IMR-90 (cell line): ENCODE measurements around the gene ATG10. TPM values are rescaled to one million over a fixed set of nuclear protein-coding genes. Genes with fewer than 3 reads are reported as not detected.

Experiments used
- ATAC-seq: fragments of 200-7000 bp; cut with Tn5 transposase; 2 replicates; pipeline ENCODE4 v1.9.1; 2020; ENCODE audit warnings: low read depth, mild to moderate bottlenecking, moderate library complexity
- BruUV-seq: library from RNA; stranded (reverse); fragments of 400-500 nt; replicated peaks from 2 replicates; lab custom pipeline; 2021; lab: Mats Ljungman, UMichigan
- CTCF ChIA-PET: fragments of 300-600 bp; formaldehyde crosslinking; extraction: SDS; loops from one replicate; lab custom pipeline; 2021; ENCODE audit warnings: antibody characterized with exemption; lab: Yijun Ruan, JAX
- POLR2A ChIA-PET: fragments of 300-600 bp; sonication (Branson Sonifier 250); formaldehyde crosslinking; loops from one replicate; lab custom pipeline; 2022; ENCODE audit warnings: antibody characterized with exemption; ENCODE audit not compliant: unreplicated experiment; lab: Charles Lee
- DNase-seq: peaks from one replicate; pipeline ENCODE4 v3.0.0; 2013
- H2AFZ ChIP-seq: replicated peaks from 2 replicates; pipeline ENCODE3; 2013; ENCODE audit warnings: low read length, mild to moderate bottlenecking; ENCODE audit not compliant: poor library complexity
- H2AK5ac ChIP-seq: 2 replicates; pipeline ENCODE4 v1.6.1; 2013; ENCODE audit warnings: low read depth, low read length, inconsistent platforms
- H2AK9ac ChIP-seq: replicated peaks from 2 replicates; pipeline ENCODE3; 2013; ENCODE audit warnings: mild to moderate bottlenecking, low read depth, low read length, moderate library complexity; ENCODE audit not compliant: poor library complexity
- H2BK120ac ChIP-seq: 2 replicates; pipeline ENCODE4 v1.6.1; 2013; ENCODE audit warnings: low read depth, low read length, inconsistent platforms
- H2BK15ac ChIP-seq: 3 replicates; pipeline ENCODE4 v1.6.1; 2013; ENCODE audit warnings: low read depth, low read length, inconsistent platforms
- H2BK20ac ChIP-seq: 2 replicates; pipeline ENCODE4 v1.6.1; 2013; ENCODE audit warnings: low read depth, mild to moderate bottlenecking, inconsistent platforms, low read length, moderate library complexity
- H2BK5ac ChIP-seq: 2 replicates; pipeline ENCODE4 v1.6.1; 2013; ENCODE audit warnings: mild to moderate bottlenecking, low read depth, low read length, inconsistent platforms; ENCODE audit not compliant: poor library complexity, severe bottlenecking
- H3K14ac ChIP-seq: replicated peaks from 2 replicates; pipeline ENCODE4 v1.6.1; 2013; ENCODE audit warnings: low read depth, low read length, inconsistent platforms
- H3K18ac ChIP-seq: 2 replicates; pipeline ENCODE4 v1.6.1; 2013; ENCODE audit warnings: low read depth, low read length, control low read depth
- H3K23ac ChIP-seq: 2 replicates; pipeline ENCODE4 v1.6.1; 2013; ENCODE audit warnings: low read depth, low read length, inconsistent platforms
- H3K27ac ChIP-seq: 2 replicates; pipeline ENCODE4 v1.5.1; 2013; ENCODE audit warnings: mild to moderate bottlenecking, control low read depth, low read length; ENCODE audit not compliant: insufficient read depth
- H3K27me3 ChIP-seq: 2 replicates; pipeline ENCODE4 v1.6.1; 2013; ENCODE audit warnings: low read length; ENCODE audit not compliant: control insufficient read depth, insufficient read depth
- H3K36me3 ChIP-seq: 2 replicates; pipeline ENCODE4 v1.6.1; 2013; ENCODE audit warnings: low read length, mixed read lengths; ENCODE audit not compliant: control insufficient read depth, insufficient read depth
- H3K4ac ChIP-seq: 2 replicates; pipeline ENCODE4 v1.6.1; 2013; ENCODE audit warnings: low read depth, low read length, inconsistent platforms
- H3K4me1 ChIP-seq: 2 replicates; pipeline ENCODE4 v1.6.1; 2013; ENCODE audit warnings: low read length, mixed read lengths; ENCODE audit not compliant: control insufficient read depth, insufficient read depth
- H3K4me2 ChIP-seq: 2 replicates; pipeline ENCODE4 v1.6.1; 2013; ENCODE audit warnings: low read depth, mild to moderate bottlenecking, control low read depth, low read length, moderate library complexity
- H3K4me3 ChIP-seq: 2 replicates; pipeline ENCODE4 v1.5.1; 2013; ENCODE audit warnings: low read depth, mild to moderate bottlenecking, control low read depth, low read length, moderate library complexity; ENCODE audit not compliant: insufficient read depth
- H3K56ac ChIP-seq: 2 replicates; pipeline ENCODE4 v1.6.1; 2013; ENCODE audit warnings: low read length, inconsistent platforms; ENCODE audit not compliant: insufficient read depth; ENCODE audit errors: extremely low read depth
- H3K79me1 ChIP-seq, 2 experiments: 2 replicates each; pipeline ENCODE4 v1.6.1; 2013; ENCODE audit warnings: low read length in 2 of 2, inconsistent platforms in 1 of 2, low read depth in 1 of 2
- H3K9ac ChIP-seq: 2 replicates; pipeline ENCODE4 v1.6.1; 2013; ENCODE audit warnings: low read depth, low read length, control low read depth
- H3K9me1 ChIP-seq: 2 replicates; pipeline ENCODE4 v1.6.1; 2013; ENCODE audit warnings: low read length, inconsistent platforms; ENCODE audit not compliant: insufficient read depth
- H3K9me3 ChIP-seq: 2 replicates; pipeline ENCODE4 v1.6.1; 2013; ENCODE audit warnings: low read length; ENCODE audit not compliant: control insufficient read depth, insufficient read depth
- H4K20me1 ChIP-seq: 2 replicates; pipeline ENCODE4 v1.6.1; 2013; ENCODE audit warnings: low read length, inconsistent platforms; ENCODE audit not compliant: insufficient read depth
- H4K5ac ChIP-seq: 2 replicates; pipeline ENCODE4 v1.6.1; 2013; ENCODE audit warnings: mild to moderate bottlenecking, low read depth, low read length, control low read depth
- H4K8ac ChIP-seq, 2 experiments: 2 replicates each; pipeline ENCODE4 v1.6.1; 2013; ENCODE audit warnings: low read depth in 2 of 2, low read length in 2 of 2, control low read depth in 1 of 2, inconsistent platforms in 1 of 2
- H4K91ac ChIP-seq: 2 replicates; pipeline ENCODE4 v1.6.1; 2013; ENCODE audit warnings: low read depth, low read length, inconsistent platforms; ENCODE audit not compliant: insufficient read depth
- CEBPB ChIP-seq: IDR thresholded peaks from 2 replicates; pipeline ENCODE4 v1.6.1; 2012; ENCODE audit warnings: low read depth, low read length, improper control_type of control experiment
- CHD1 ChIP-seq: IDR thresholded peaks from 2 replicates; pipeline ENCODE4 v1.6.1; 2012; ENCODE audit warnings: low read depth, low read length, improper control_type of control experiment
- FOS ChIP-seq: fragments of 150-350 bp; IDR thresholded peaks from 2 replicates; pipeline ENCODE4 v1.6.1; 2016; ENCODE audit warnings: low read depth, low read length
- MXI1 ChIP-seq: IDR thresholded peaks from 2 replicates; pipeline ENCODE4 v1.6.1; 2012; ENCODE audit warnings: low read depth, mild to moderate bottlenecking, low read length, moderate library complexity, borderline replicate concordance
- RFX5 ChIP-seq: IDR thresholded peaks from 2 replicates; pipeline ENCODE4 v1.8.0; 2012; ENCODE audit warnings: low read depth, mild to moderate bottlenecking, low read length, moderate library complexity
- SMC3 ChIP-seq: fragments of 150-350 bp; IDR thresholded peaks from 2 replicates; pipeline ENCODE4 v1.6.1; 2016; ENCODE audit warnings: low read depth, mild to moderate bottlenecking, antibody characterized with exemption, low read length, moderate library complexity
- dilution Hi-C: fragments of 300-500 bp; cut with HindIII; formaldehyde crosslinking; loops from one replicate; pipeline ENCODE4 v1.14.3; 2018; ENCODE audit warnings: low sequenced_read_pairs; ENCODE audit not compliant: unreplicated experiment
- in situ Hi-C: fragments of 300-500 bp; cut with MboI; formaldehyde crosslinking; loops from 3 replicates; pipeline ENCODE4 v1.14.3; 2019; ENCODE audit warnings: low sequenced_read_pairs, inconsistent platforms, mixed read lengths
- intact Hi-C: fragments of 100-400 bp; cut with micrococcal nuclease; formaldehyde crosslinking; loops from 2 replicates; pipeline ENCODE4 v1.10.0; 2022
- polyA plus RNA-seq, 3 experiments: library from polyadenylated mRNA; depleted of rRNA; stranded (reverse); fragments of >200 nt; gene quantifications; 2 replicates each; pipeline ENCODE4 v1.2.3, GENCODE V29; 2012; ENCODE audit warnings: low replicate concordance in 1 of 3
- total RNA-seq: library from RNA; depleted of rRNA; stranded (reverse); fragments of >200 nt; gene quantifications from 2 replicates; pipeline ENCODE4 v1.2.3, GENCODE V29; 2012
- TF ChIP-seq, protein P1 (sequence below): conservative IDR thresholded peaks from 2 replicates; pipeline ENCODE4 v1.5.1; 2012; ENCODE audit warnings: mild to moderate bottlenecking, low read depth, low read length, improper control_type of control experiment
- TF ChIP-seq, protein P2 (sequence below): fragments of 150-350 bp; IDR thresholded peaks from 2 replicates; pipeline ENCODE4 v1.6.1; 2016; ENCODE audit warnings: low read depth, mild to moderate bottlenecking, low read length, moderate library complexity, borderline replicate concordance

The ATG10 gene
- total and polyA plus RNA-seq, 2 of the 4 experiments (the other 2 are of a cell fraction): 3.4 to 8.1 TPM

DNA sequence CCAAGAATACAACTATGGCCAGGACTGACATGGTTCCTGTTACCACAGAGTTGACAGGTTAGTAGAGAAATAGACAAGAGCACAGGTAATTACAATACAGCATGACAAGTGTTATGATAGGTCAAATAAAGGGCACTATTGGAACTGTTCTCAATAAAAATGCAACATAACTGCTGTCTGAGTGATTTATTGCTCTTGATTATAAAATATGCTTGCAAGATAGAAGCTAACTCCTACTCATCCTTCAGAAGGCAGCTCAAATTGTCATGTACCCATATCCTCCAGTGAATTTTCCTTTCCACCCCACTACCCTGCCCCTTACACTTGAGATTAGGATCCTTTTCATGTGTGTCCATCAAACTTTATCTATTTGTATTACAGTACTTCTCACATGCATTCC, 35.1 kb upstream of the ATG10 start:
- in situ Hi-C loops: no loop called here

More for the DNA sequence above, 35.1 kb upstream of the ATG10 start:
- H3K9me1 ChIP-seq: no peaks in the 10 kb centered on the region
- H3K9me3 ChIP-seq: no peaks in the 10 kb centered on the region
- H3K18ac ChIP-seq: no peak overlapping the region
- H2BK15ac ChIP-seq: no peak overlapping the region
- H2BK5ac ChIP-seq: no peak overlapping the region
- no peak overlapping the region for H3K4me3 ChIP-seq
- BruUV-seq: no TSS peak
- H2BK120ac ChIP-seq: no peak overlapping the region
- no peak overlapping the region for H3K27ac ChIP-seq
- H4K91ac ChIP-seq: no peak overlapping the region
- no peak overlapping the region for H4K8ac ChIP-seq
- no peak overlapping the region for H3K23ac ChIP-seq
- POLR2A ChIA-PET: no interaction called here
- ATAC-seq: no peak
- no peaks in the 10 kb centered on the region for H3K36me3 ChIP-seq
- no peak overlapping the region for H2AK5ac ChIP-seq
- no peaks in the 10 kb centered on the region for H3K79me1 ChIP-seq
- no peak overlapping the region for H3K4ac ChIP-seq
- CTCF ChIA-PET: no interaction called here
- H4K20me1 ChIP-seq: no peaks in the 10 kb centered on the region
- H2BK20ac ChIP-seq: no peak overlapping the region
- no peaks in the 10 kb centered on the region for H3K4me1 ChIP-seq
- no peak overlapping the region for H3K14ac ChIP-seq
- intact Hi-C loops (no loop called here), dilution Hi-C loops (no loop called here)
- no peak overlapping the region for H3K9ac ChIP-seq
- H3K56ac ChIP-seq: no peak overlapping the region
- H3K27me3 ChIP-seq: no peaks in the 10 kb centered on the region
- H4K5ac ChIP-seq: no peak overlapping the region
- H3K4me2 ChIP-seq: no peak overlapping the region
- TF ChIP-seq MXI1 (no peak), RFX5 (no peak), CEBPB (no peak), SMC3 (no peak), FOS (no peak), CHD1 (no peak)
- TF ChIP-seq, protein P1, sequence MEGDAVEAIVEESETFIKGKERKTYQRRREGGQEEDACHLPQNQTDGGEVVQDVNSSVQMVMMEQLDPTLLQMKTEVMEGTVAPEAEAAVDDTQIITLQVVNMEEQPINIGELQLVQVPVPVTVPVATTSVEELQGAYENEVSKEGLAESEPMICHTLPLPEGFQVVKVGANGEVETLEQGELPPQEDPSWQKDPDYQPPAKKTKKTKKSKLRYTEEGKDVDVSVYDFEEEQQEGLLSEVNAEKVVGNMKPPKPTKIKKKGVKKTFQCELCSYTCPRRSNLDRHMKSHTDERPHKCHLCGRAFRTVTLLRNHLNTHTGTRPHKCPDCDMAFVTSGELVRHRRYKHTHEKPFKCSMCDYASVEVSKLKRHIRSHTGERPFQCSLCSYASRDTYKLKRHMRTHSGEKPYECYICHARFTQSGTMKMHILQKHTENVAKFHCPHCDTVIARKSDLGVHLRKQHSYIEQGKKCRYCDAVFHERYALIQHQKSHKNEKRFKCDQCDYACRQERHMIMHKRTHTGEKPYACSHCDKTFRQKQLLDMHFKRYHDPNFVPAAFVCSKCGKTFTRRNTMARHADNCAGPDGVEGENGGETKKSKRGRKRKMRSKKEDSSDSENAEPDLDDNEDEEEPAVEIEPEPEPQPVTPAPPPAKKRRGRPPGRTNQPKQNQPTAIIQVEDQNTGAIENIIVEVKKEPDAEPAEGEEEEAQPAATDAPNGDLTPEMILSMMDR: no peak
- TF ChIP-seq, protein P2, sequence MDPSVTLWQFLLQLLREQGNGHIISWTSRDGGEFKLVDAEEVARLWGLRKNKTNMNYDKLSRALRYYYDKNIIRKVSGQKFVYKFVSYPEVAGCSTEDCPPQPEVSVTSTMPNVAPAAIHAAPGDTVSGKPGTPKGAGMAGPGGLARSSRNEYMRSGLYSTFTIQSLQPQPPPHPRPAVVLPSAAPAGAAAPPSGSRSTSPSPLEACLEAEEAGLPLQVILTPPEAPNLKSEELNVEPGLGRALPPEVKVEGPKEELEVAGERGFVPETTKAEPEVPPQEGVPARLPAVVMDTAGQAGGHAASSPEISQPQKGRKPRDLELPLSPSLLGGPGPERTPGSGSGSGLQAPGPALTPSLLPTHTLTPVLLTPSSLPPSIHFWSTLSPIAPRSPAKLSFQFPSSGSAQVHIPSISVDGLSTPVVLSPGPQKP: no peak
- DNase-seq: no peak
- no peak overlapping the region for H2AK9ac ChIP-seq
- no peak overlapping the region for H2AFZ ChIP-seq
